HUES64 (cell line): ENCODE measurements around the gene DAG1.

Experiments used
- H3K27ac ChIP-seq: 2 replicates; pipeline ENCODE4 v1.7.0; 2013; ENCODE audit warnings: low read depth, low read length, inconsistent platforms
- H3K27me3 ChIP-seq: 2 replicates; pipeline ENCODE4 v1.6.1; 2013; ENCODE audit warnings: mild to moderate bottlenecking, low read length; ENCODE audit not compliant: insufficient read depth
- H3K36me3 ChIP-seq: 2 replicates; pipeline ENCODE4 v1.6.1; 2013; ENCODE audit warnings: mild to moderate bottlenecking, low read length; ENCODE audit not compliant: insufficient read depth
- H3K4me1 ChIP-seq: 2 replicates; pipeline ENCODE4 v1.6.1; 2013; ENCODE audit warnings: mild to moderate bottlenecking, low read length, moderate library complexity; ENCODE audit not compliant: insufficient read depth
- H3K4me3 ChIP-seq: 2 replicates; pipeline ENCODE4 v1.5.1; 2013; ENCODE audit warnings: mild to moderate bottlenecking, low read length, moderate library complexity
- H3K9ac ChIP-seq: 2 replicates; pipeline ENCODE4 v1.6.1; 2013; ENCODE audit warnings: mild to moderate bottlenecking, low read depth, low read length
- H3K9me3 ChIP-seq: 2 replicates; pipeline ENCODE4 v1.6.1; 2013; ENCODE audit warnings: low read depth, low read length; ENCODE audit not compliant: insufficient read depth
- WGBS: fragments of 150-250, 120-280 bp; methylation state at CpG from one replicate; pipeline ENCODE4 v1.1.7; 2013; ENCODE audit warnings: missing lambda C conversion rate; 5-methylcytosine and 5-hydroxymethylcytosine counted together

DAG1 gene

GRCh38 chr3:49498239-49498638, 28.2 kb downstream of the DAG1 start:
- Histone ChIP-seq H3K27me3 (no peaks in the 10 kb centered on the region), H3K9ac (no peak overlapping the region), H3K4me1 (no peaks in the 10 kb centered on the region), H3K9me3 (no peaks in the 10 kb centered on the region), H3K4me3 (no peak overlapping the region), H3K27ac (no peak overlapping the region), H3K36me3 (peaks cover 9% of the 10 kb centered on the region)
- WGBS: 89% methylated on average over 1 of the region's 1 CpG

GRCh38 chr3:49498648-49499047, 28.6 kb downstream of the DAG1 start:
- H3K9ac ChIP-seq: no peak overlapping the region
- H3K36me3 ChIP-seq: peaks cover 5% of the 10 kb centered on the region
- H3K4me1 ChIP-seq: no peaks in the 10 kb centered on the region
- no peak overlapping the region for H3K27ac ChIP-seq
- WGBS: 93% methylated on average over 3 of the region's 3 CpGs
- H3K27me3 ChIP-seq: no peaks in the 10 kb centered on the region
- H3K4me3 ChIP-seq: no peak overlapping the region
- no peaks in the 10 kb centered on the region for H3K9me3 ChIP-seq

GRCh38 chr3:49500205-49500731, 30.2 kb downstream of the DAG1 start:
- peaks cover 4% of the 10 kb centered on the region; the same call in 1 of the 2 replicates for H3K36me3 ChIP-seq
- no peak overlapping the region for H3K27ac ChIP-seq
- H3K4me3 ChIP-seq: no peak overlapping the region
- H3K4me1 ChIP-seq: no peaks in the 10 kb centered on the region
- H3K9ac ChIP-seq: no peak overlapping the region
- H3K9me3 ChIP-seq: no peaks in the 10 kb centered on the region
- no peaks in the 10 kb centered on the region for H3K27me3 ChIP-seq
- 92% methylated on average over 6 of the region's 6 CpGs for WGBS

GRCh38 chr3:49500732-49501609, 30.9 kb downstream of the DAG1 start:
- Histone ChIP-seq H3K27ac (no peak overlapping the region), H3K36me3 (peaks cover 4% of the 10 kb centered on the region; the same call in 1 of the 2 replicates), H3K9ac (no peak overlapping the region), H3K4me3 (no peak overlapping the region), H3K9me3 (no peaks in the 10 kb centered on the region), H3K4me1 (no peaks in the 10 kb centered on the region), H3K27me3 (no peaks in the 10 kb centered on the region)
- 93% methylated on average over 9 of the region's 9 CpGs for WGBS

- Histone ChIP-seq H3K36me3 (0 out of 2 replicates have a peak, but pooled peaks cover 2% of the 10 kb centered on the region), H3K4me1 (no peaks in the 10 kb centered on the region), H3K27me3 (no peaks in the 10 kb centered on the region), H3K9ac (no peak overlapping the region), H3K9me3 (no peaks in the 10 kb centered on the region), H3K27ac (no peak overlapping the region), H3K4me3 (no peak overlapping the region)
- 89% methylated on average over 2 of the region's 2 CpGs for WGBS
Observed at GRCh38 chr3:49501842-49502241, 31.8 kb downstream of the DAG1 start.

GRCh38 chr3:49506906-49507305, 36.8 kb downstream of the DAG1 start:
- H3K27ac ChIP-seq: no peak overlapping the region
- H3K9ac ChIP-seq: no peak overlapping the region
- no peaks in the 10 kb centered on the region for H3K4me1 ChIP-seq
- H3K4me3 ChIP-seq: no peak overlapping the region
- 97% methylated on average over 3 of the region's 3 CpGs for WGBS
- H3K9me3 ChIP-seq: no peaks in the 10 kb centered on the region
- H3K36me3 ChIP-seq: peaks cover 21% of the 10 kb centered on the region
- no peaks in the 10 kb centered on the region for H3K27me3 ChIP-seq

- Histone ChIP-seq H3K9me3 (no peaks in the 10 kb centered on the region), H3K4me1 (no peaks in the 10 kb centered on the region), H3K36me3 (peaks cover 38% of the 10 kb centered on the region), H3K9ac (no peak overlapping the region), H3K27ac (no peak overlapping the region), H3K27me3 (no peaks in the 10 kb centered on the region), H3K4me3 (no peak overlapping the region)
- WGBS: 50% methylated on average over 2 of the region's 2 CpGs
Observed at GRCh38 chr3:49509028-49509561, 39.0 kb downstream of the DAG1 start.

- no peaks in the 10 kb centered on the region for H3K27me3 ChIP-seq
- H3K9ac ChIP-seq: no peak overlapping the region
- no CpG with 5 or more reads among the region's 2 CpGs for WGBS
- no peaks in the 10 kb centered on the region for H3K4me1 ChIP-seq
- H3K27ac ChIP-seq: no peak overlapping the region
- peaks cover 57% of the 10 kb centered on the region for H3K36me3 ChIP-seq
- H3K4me3 ChIP-seq: no peak overlapping the region
- no peaks in the 10 kb centered on the region for H3K9me3 ChIP-seq
Observed at GRCh38 chr3:49511639-49512038, 41.6 kb downstream of the DAG1 start.

- Histone ChIP-seq H3K9ac (no peak overlapping the region), H3K27me3 (no peaks in the 10 kb centered on the region), H3K27ac (no peak overlapping the region), H3K4me3 (no peak overlapping the region), H3K36me3 (peaks cover 66% of the 10 kb centered on the region), H3K4me1 (no peaks in the 10 kb centered on the region), H3K9me3 (no peaks in the 10 kb centered on the region)
- WGBS: 100% methylated on average over 1 of the region's 1 CpG
Observed at GRCh38 chr3:49512781-49513355, 42.8 kb downstream of the DAG1 start.

GRCh38 chr3:49513494-49514124, 43.5 kb downstream of the DAG1 start:
- WGBS: 94% methylated on average over 4 of the region's 4 CpGs
- Histone ChIP-seq H3K9ac (no peak overlapping the region), H3K9me3 (no peaks in the 10 kb centered on the region), H3K27ac (no peak overlapping the region), H3K4me3 (no peak overlapping the region), H3K36me3 (peaks cover 74% of the 10 kb centered on the region), H3K27me3 (no peaks in the 10 kb centered on the region), H3K4me1 (no peaks in the 10 kb centered on the region)

GRCh38 chr3:49518016-49518415, 47.9 kb downstream of the DAG1 start:
- H3K4me3 ChIP-seq: no peak overlapping the region
- H3K27me3 ChIP-seq: no peaks in the 10 kb centered on the region
- H3K9ac ChIP-seq: no peak overlapping the region
- H3K9me3 ChIP-seq: no peaks in the 10 kb centered on the region
- H3K36me3 ChIP-seq: peaks cover 65% of the 10 kb centered on the region
- H3K4me1 ChIP-seq: no peaks in the 10 kb centered on the region; the same call in 1 of the 2 replicates
- H3K27ac ChIP-seq: no peak overlapping the region
- WGBS: 93% methylated on average over 3 of the region's 3 CpGs
